ENCODE data around the gene ALKBH6. TPM values are rescaled to one million over a fixed set of nuclear protein-coding genes. Genes with fewer than 3 reads are reported as not detected.
A peak's percentile ranks its signal among the peaks of the same experiment; 100 is the strongest.

The ALKBH6 gene
- total RNA-seq, 8 experiments from 2014 or later, result 12.0 to 42.9 (median 19.7) TPM

GRCh38 chr19:35995048-35995993 lies 18.7 kb downstream of the ALKBH6 start, which contains the start of gene SDHAF1:
SDHAF1 (plus strand) TSS chr19:35995188; CDS start chr19:35995275, 87 bp downstream.
- 0 to 4% (median 1%) methylated on average over 5 to 19 of the region's 97 CpGs; no CpG with 5 or more reads in 6 of the 10 experiments for WGBS, 10 experiments
- peaks cover 8 to 11% of the 10 kb centered on the region in 2 donors for H3K4me1 ChIP-seq (replicated peaks in 1 of 2)
- peak within 1 kb of the TSS; percentile 53 to 92 (median 62) for H3K4me3 ChIP-seq
- ATAC-seq (replicated peaks in 6 of 8), result peak; percentile 85 to 96 (median 96)
- peak within 1 kb of the TSS; percentile 56 to 70 for H3K27ac ChIP-seq
- in situ Hi-C loops (cut with MboI; ENCODE audit: low pct_unique_long_range_greater_than_20kb in 2 of 9, low sequenced_read_pairs in 9 of 9, unreplicated experiment in 9 of 9), result no loop called here

GRCh38 chr19:35993923-35994598 lies 20.0 kb downstream of the ALKBH6 start:
- WGBS, 10 experiments, result 7 to 100% (median 89%) methylated on average over 1 to 20 of the region's 49 CpGs; no CpG with 5 or more reads in 2 of the 10 experiments
- H3K4me1 ChIP-seq (replicated peaks in 1 of 2), result peaks cover 8 to 11% of the 10 kb centered on the region in 2 donors
- in situ Hi-C loops (cut with MboI; ENCODE audit: low pct_unique_long_range_greater_than_20kb in 2 of 9, low sequenced_read_pairs in 9 of 9, unreplicated experiment in 9 of 9), result no loop called here
- H3K4me3 ChIP-seq, result peak overlapping the region in 1 of 5 donors; percentile 62
- ATAC-seq (replicated peaks in 6 of 8), result peak in 1 of 8 experiments; percentile 1
- no peak overlapping the region for H3K27ac ChIP-seq

- WGBS, 10 experiments, result 0 to 100% (median 85%) methylated on average over 1 to 5 of the region's 8 CpGs
- H3K4me3 ChIP-seq, result no peak overlapping the region
- H3K27ac ChIP-seq, result no peak overlapping the region
- in situ Hi-C loops (cut with MboI; ENCODE audit: low pct_unique_long_range_greater_than_20kb in 2 of 9, low sequenced_read_pairs in 9 of 9, unreplicated experiment in 9 of 9), result no loop called here
- ATAC-seq (replicated peaks in 6 of 8), result no peak
- H3K4me1 ChIP-seq (replicated peaks in 1 of 2), result peaks cover 8 to 11% of the 10 kb centered on the region in 2 donors
These were observed 20.9 kb downstream of the ALKBH6 start for GRCh38 chr19:35992907-35993765.

GRCh38 chr19:35991731-35992450 lies 22.1 kb downstream of the ALKBH6 start:
- 40 to 100% (median 72%) methylated on average over 1 to 5 of the region's 7 CpGs for WGBS, 10 experiments
- Histone ChIP-seq H3K4me3 (no peak overlapping the region), H3K4me1 (replicated peaks in 1 of 2) (peaks cover 8 to 11% of the 10 kb centered on the region in 2 donors), H3K27ac (no peak overlapping the region)
- in situ Hi-C loops (cut with MboI; ENCODE audit: low pct_unique_long_range_greater_than_20kb in 2 of 9, low sequenced_read_pairs in 9 of 9, unreplicated experiment in 9 of 9), result no loop called here
- ATAC-seq (replicated peaks in 6 of 8), result no peak

- WGBS, 10 experiments, result 57 to 93% (median 72%) methylated on average over 1 to 9 of the region's 10 CpGs; no CpG with 5 or more reads in 1 of the 10 experiments
- Histone ChIP-seq H3K27ac (no peak overlapping the region), H3K4me3 (no peak overlapping the region), H3K4me1 (replicated peaks in 1 of 2) (peaks cover 2 to 6% of the 10 kb centered on the region in 2 donors)
- in situ Hi-C loops (cut with MboI; ENCODE audit: low pct_unique_long_range_greater_than_20kb in 2 of 9, low sequenced_read_pairs in 9 of 9, unreplicated experiment in 9 of 9), result no loop called here
- no peak for ATAC-seq (replicated peaks in 6 of 8)
These were observed 23.0 kb downstream of the ALKBH6 start for GRCh38 chr19:35990771-35991730.

GRCh38 chr19:35990156-35990555 lies 23.9 kb downstream of the ALKBH6 start:
- H3K27ac ChIP-seq, result no peak overlapping the region
- in situ Hi-C loops (cut with MboI; ENCODE audit: low pct_unique_long_range_greater_than_20kb in 2 of 9, low sequenced_read_pairs in 9 of 9, unreplicated experiment in 9 of 9), result no loop called here
- peaks cover 0 to 3% of the 10 kb centered on the region in 2 donors for H3K4me1 ChIP-seq (replicated peaks in 1 of 2)
- ATAC-seq (replicated peaks in 6 of 8), result no peak
- 0 to 83% (median 69%) methylated on average over 1 to 4 of the region's 4 CpGs; no CpG with 5 or more reads in 2 of the 10 experiments for WGBS, 10 experiments
- no peak overlapping the region for H3K4me3 ChIP-seq

- in situ Hi-C loops (cut with MboI; ENCODE audit: low pct_unique_long_range_greater_than_20kb in 2 of 9, low sequenced_read_pairs in 9 of 9, unreplicated experiment in 9 of 9), result no loop called here
- H3K27ac ChIP-seq, result no peak overlapping the region
- WGBS, 10 experiments, result 25 to 100% (median 75%) methylated on average over 1 to 3 of the region's 3 CpGs; no CpG with 5 or more reads in 3 of the 10 experiments
- no peak overlapping the region for H3K4me3 ChIP-seq
- H3K4me1 ChIP-seq (replicated peaks in 1 of 2), result no peaks in the 10 kb centered on the region
- no peak for ATAC-seq (replicated peaks in 6 of 8)
These were observed 25.2 kb downstream of the ALKBH6 start for GRCh38 chr19:35988824-35989223.

GRCh38 chr19:35987571-35987896 lies 26.5 kb downstream of the ALKBH6 start:
- 0 to 100% (median 43%) methylated on average over 1 to 4 of the region's 8 CpGs; no CpG with 5 or more reads in 1 of the 10 experiments for WGBS, 10 experiments
- no peaks in the 10 kb centered on the region for H3K4me1 ChIP-seq (replicated peaks in 1 of 2)
- ATAC-seq (replicated peaks in 6 of 8), result no peak
- no peak overlapping the region for H3K27ac ChIP-seq
- in situ Hi-C loops (cut with MboI; ENCODE audit: low pct_unique_long_range_greater_than_20kb in 2 of 9, low sequenced_read_pairs in 9 of 9, unreplicated experiment in 9 of 9), result no loop called here
- peak overlapping the region; percentile 34 to 40 (median 38) for H3K4me3 ChIP-seq

GRCh38 chr19:35986664-35987570 lies 27.1 kb downstream of the ALKBH6 start:
- Histone ChIP-seq H3K4me1 (replicated peaks in 1 of 2) (no peaks in the 10 kb centered on the region), H3K4me3 (peak overlapping the region; percentile 34 to 40 (median 38)), H3K27ac (no peak overlapping the region)
- 28 to 100% (median 35%) methylated on average over 1 to 8 of the region's 54 CpGs; no CpG with 5 or more reads in 5 of the 10 experiments for WGBS, 10 experiments
- in situ Hi-C loops (cut with MboI; ENCODE audit: low pct_unique_long_range_greater_than_20kb in 2 of 9, low sequenced_read_pairs in 9 of 9, unreplicated experiment in 9 of 9), result no loop called here
- peak; percentile 79 to 93 (median 90) for ATAC-seq (replicated peaks in 6 of 8)

- Histone ChIP-seq H3K4me3 (no peak overlapping the region), H3K27ac (no peak overlapping the region), H3K4me1 (replicated peaks in 1 of 2) (no peaks in the 10 kb centered on the region)
- no peak for ATAC-seq (replicated peaks in 6 of 8)
- 57 to 100% (median 94%) methylated on average over 1 to 4 of the region's 5 CpGs; no CpG with 5 or more reads in 5 of the 10 experiments for WGBS, 10 experiments
- in situ Hi-C loops (cut with MboI; ENCODE audit: low pct_unique_long_range_greater_than_20kb in 2 of 9, low sequenced_read_pairs in 9 of 9, unreplicated experiment in 9 of 9), result no loop called here
These were observed 27.9 kb downstream of the ALKBH6 start for GRCh38 chr19:35986111-35986510.
